Measurements from ENCODE around the gene PPP1R9B.

PPP1R9B gene

DNA sequence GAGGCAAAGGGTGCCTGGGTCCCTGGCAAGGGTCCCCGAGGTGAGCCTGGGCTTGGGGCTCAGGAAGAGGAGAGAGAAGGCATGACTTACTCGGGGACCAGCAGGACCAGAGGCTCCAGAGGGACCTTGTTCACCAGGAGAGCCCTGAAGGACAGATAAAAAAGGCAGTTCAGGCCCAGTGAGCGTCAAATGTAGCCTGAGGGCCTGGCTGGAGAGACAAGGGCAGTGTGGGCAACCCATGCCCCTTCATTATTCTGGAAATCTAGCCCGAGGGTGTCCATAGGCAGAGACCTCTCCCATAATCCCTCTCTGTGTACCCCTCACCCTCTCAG is 36.9 kb upstream of the PPP1R9B start:
- no peak for DNase-seq (ENCODE audit: low spot score)

DNA sequence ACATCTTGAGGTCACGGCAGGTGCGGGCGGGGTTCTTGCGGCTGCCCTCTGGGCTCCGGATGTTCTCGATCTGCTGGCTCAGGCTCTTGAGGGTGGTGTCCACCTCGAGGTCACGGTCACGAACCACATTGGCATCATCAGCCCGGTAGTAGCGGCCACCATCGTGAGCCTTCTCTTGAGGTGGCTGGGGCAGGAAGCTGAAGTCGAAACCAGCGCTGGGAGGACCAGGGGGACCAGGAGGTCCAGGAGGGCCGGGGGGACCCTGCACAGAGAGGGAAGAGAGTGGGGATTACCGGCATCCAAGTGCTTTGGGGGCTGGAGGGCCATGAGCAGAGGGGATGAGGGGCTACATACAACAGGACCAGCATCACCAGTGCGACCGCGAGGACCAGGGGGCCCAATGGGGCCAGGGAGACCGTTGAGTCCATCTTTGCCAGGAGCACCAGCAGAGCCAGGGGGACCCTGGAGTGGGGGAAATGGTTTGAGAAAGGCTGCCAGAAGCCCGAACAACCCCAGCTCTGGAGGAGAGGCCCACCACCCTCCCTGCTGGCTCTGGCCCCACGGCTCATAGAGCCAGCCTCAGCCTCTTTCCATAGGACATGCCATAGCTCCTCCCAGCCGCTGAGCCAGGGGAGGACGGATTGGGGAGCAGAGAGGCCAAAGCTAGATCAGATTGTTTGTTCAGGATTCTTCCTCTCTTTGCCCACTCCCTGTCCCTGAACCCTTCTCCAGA is 36.4 kb upstream of the PPP1R9B start:
- no peak for DNase-seq (ENCODE audit: low spot score)

DNA sequence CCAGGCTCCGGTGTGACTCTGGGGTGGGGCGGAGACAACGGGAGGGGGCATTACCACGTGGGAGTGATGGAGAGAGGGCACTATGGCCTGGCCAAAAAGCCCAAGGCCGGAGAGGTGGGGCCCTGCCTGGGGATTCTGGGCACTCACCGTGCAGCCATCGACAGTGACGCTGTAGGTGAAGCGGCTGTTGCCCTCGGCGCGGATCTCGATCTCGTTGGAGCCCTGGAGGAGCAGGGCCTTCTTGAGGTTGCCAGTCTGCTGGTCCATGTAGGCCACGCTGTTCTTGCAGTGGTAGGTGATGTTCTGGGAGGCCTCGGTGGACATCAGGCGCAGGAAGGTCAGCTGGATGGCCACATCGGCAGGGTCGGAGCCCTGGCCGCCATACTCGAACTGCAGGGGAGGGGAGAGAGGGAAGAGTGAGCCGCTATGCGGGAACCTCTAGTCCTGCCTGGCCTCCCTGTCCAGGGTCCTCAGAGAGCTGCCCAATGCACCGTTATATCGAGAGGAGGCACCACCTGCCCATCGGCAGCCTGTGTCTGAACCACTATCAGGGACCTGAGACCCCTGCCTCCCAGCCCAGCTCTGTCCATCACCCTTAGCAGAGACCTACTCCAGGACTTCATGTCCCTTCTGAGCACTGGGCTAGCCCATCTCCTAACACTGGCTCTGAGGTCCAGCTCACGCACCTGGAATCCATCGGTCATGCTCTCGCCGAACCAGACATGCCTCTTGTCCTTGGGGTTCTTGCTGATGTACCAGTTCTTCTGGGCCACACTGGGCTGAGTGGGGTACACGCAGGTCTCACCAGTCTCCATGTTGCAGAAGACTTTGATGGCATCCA is 35.4 kb upstream of the PPP1R9B start:
- no peak for DNase-seq (ENCODE audit: low spot score)

DNA sequence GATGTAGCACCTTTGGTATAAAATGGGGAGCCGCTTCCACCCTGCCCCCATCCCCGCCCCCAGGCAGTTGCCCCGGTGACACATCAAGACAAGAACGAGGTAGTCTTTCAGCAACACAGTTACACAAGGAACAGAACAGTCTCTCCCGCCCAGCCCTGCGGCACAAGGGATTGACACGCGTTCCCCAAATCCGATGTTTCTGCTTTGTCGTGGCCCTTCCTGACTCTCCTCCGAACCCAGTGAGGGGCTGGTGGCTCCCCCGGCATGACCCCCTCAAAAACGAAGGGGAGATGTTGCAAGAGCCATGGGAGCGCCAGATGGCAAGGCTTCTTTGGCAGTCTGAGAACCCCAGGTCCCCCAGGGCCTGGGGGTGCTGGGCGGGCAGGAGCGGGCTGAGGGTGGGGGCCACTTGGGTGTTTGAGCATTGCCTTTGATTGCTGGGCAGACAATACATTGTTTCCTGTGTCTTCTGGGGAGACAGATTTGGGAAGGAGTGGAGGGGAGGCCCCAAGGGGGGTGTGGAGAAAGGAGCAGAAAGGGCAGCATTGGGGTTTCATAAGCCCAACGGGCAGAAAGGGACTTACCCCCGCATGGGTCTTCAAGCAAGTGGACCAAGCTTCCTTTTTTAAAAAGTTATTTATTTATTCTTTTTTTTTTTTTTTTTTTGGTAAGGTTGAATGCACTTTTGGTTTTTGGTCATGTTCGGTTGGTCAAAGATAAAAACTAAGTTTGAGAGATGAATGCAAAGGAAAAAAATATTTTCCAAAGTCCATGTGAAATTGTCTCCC is 34.3 kb upstream of the PPP1R9B start:
- DNase-seq (ENCODE audit: low spot score), result no peak

DNA sequence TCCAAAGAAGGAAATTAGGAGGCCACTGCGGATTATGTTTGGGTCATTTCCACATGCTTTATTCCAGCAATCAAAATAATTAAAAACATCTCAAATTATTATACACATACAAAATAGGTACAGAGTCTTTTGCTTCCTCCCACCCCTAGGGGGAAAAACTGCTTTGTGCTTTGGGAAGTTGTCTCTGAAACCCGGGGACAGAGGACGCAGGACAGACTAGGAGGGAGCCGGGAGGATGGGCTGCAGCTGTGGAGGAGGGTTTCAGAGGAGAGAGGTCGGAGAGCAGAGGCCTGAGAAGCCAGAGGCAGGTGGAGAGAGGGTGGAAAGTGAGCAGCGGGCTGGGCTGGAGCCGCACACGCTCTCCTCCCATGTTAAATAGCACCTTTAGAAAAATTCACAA is 33.6 kb upstream of the PPP1R9B start:
- no peak for DNase-seq (ENCODE audit: low spot score)

DNA sequence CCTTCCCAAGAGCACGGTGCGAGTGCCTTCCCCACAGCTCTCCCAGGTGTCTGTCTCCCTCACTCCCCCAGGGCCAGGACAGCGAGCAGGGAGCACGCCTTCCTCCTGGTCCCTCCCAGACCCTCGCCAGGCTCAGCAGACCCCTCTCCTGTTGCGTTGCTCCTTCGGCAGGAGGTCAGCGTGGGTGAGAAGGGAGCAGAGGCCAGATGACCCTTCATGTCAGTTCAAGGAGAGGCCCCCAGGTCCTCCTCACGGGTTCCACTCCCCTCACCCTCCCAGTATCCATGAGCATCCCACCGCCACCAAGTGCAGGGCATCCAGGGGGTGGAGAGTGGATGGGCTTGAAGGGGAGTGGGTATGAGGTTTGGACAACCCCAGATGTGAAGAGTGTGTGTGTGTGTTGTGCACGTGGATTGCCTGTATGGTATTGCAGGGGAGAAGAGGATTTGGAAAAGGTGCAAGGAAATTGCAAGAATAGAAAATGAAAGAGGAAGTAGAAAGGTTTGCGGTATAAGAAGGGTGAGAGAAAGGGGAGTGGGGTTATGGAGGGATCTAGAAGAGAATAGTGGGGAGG is 33.0 kb upstream of the PPP1R9B start:
- peak; percentile 37 for DNase-seq (ENCODE audit: low spot score)

DNA sequence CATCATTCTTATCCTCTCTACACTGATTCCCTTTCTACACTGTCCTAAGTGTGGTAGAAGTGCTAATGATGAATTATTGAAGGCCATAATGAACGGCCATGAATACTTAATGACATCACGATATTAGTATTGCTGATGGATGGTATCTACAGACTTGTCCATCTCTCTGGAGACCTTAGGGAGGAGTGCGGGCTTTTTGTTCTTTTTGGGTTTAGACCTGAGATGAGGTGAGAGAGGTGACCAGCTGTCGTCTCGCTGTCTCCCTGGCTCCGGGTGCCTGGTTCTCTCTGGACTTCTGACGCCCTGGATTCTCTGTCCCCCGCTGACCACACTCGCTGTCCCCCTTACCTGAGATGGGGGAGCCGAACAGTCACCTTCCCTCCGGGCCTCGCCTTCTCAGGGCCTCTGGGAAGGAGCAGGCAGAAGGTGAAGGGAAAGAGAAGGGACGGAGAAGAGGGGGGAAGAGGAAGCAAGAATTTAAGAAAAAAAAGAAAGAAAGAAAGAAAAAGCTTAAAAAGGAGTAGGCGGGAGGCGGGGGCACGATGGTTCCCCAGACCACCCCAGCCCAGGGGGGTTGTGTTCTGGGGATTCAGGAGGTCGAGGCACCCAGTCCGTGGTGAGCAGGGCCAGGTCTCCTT is 32.4 kb upstream of the PPP1R9B start:
- DNase-seq (ENCODE audit: low spot score), result no peak

DNA sequence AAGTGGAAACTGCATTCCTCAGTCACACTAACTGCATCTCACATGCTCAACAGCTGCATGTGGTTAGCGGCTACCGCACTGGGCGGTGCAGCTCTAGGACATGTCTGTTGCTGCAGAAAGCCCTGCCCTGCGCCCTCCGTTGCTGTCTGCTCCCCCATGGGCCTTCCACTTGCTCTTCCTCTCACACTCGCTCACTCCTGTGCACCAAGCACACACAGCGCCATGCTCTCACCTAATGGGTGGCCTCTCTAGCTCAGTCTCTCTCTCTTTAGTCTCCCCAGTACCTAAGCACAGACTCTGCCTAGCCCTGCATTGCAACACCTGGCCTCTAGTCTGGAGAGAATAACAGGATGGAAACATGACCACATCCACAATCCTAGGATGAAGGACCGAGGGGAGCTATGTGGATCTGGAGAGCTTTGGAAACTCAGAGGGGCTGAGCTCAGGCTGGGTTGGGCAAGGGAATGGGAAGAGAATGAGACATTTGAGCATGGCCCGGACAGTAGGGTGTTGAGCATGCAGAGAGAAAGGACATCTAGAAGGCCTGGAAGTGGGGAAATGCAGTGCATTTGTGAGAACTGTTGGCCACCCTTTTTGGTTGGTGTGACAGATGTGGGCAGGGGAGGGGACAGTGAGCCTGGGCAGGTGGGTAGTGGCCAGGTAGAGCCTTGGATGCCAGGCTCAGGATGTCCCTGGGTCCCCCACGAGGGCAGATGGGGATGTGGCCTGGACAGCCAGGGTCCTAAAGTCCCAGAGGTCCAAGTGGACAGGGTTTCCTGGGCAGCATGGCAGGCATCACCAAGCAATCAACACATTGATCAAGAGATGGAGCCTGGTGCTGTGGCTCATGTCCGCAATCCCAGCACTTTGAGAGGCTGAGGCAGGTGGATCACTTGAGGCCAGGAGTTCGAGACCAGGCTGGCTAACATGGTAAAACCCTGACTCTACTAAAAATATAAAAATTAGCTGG is 31.4 kb upstream of the PPP1R9B start:
- DNase-seq (ENCODE audit: low spot score), result no peak

DNA sequence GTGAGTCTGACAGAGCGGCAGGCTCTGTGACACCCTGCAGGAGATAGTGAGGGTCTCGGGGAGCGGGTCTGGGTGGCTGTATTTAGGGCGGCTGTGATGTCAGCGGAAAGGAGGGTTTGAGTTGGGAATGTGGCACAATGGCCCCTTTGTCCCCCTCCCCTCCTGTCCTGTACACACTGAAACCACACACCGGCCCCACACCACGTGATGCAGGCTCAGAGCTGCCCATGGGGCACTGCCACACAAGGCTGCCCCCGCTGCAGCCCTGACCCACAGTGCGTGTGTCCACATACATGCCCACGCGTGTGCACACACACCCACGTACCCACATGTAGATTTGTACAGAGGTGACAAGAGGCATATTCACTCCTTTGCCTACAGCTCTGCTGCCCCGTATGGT is 30.7 kb upstream of the PPP1R9B start:
- DNase-seq (ENCODE audit: low spot score), result no peak

DNA sequence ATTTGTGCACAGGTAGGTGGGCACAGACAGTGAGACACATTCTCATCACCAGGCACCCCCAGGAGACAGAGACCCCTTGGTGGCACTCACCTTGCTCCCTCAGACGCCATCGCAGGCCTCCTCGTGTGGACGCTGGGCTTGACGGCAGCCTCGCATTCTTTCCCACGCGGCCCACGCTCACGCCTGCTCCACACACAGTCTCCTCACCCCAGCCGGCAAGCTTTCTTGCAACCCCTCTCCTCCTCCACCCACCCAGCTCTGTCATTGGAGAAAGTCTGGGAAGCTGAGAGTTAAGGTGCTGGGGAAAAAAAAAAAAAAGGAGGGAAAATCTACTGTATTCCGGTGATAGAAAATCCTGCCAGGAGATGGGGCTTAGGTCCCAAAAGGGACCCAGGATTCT is 30.1 kb upstream of the PPP1R9B start:
- no peak for DNase-seq (ENCODE audit: low spot score)

DNA sequence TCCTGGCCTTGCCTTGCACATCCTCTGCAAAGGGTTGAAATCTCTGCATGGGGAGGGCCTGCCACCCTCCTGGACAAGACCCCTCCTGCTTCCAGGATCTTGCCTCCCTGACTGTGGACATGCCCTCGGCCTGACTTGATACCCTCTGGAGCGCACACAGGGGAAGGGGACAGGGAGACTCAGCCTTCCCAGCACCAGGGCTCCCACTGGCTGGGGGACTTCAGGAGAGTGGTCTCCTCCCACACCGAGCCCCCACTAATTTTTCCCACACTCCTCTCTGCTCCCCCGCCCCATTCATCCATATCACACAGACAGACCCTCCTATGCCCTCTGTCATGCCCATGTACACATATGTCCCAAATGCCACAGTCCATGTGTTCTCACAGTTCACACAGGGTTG is 29.6 kb upstream of the PPP1R9B start:
- DNase-seq (ENCODE audit: low spot score), result no peak

DNA sequence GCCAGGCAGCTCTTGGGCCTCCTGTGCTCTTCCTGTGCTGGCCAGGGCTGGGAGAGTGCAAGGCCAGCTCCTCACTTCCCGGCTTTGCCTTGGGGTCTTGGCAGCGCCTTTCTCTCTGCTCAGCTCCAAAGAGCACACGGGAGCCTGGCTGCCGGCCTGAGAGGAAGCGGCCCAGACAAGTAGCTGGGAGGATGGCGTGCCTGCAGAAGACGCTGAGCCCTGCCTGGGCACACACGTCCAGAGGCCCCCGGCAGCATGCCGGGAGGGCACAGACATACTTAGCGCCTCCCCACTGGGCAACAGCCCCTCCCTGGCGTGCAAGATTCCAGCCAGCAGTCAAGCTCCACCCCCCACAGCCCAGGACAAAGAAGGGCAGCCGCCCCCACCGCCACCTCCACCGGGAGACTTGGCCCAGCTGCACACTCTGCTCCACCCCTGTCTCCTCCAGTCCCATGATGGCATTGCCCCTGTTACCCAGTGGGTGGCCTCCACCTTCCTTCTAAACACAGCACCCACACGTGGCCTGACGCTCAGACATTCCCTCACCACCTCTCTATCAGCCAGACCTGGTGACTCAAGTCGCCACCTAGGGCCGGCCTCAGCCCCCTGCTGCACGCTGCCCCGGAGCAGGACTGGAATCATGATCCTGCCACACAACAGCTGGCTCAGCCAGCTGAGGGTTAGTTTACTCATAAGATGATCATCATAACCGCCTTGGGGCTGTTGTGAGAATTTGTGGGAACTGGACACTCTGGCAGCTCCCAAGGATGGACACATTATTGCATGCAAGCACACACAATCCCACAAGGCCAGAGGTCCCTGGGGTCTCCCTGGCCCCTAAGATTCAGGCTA is 27.7 kb upstream of the PPP1R9B start:
- peak; percentile 78 for DNase-seq (ENCODE audit: low spot score)

DNA sequence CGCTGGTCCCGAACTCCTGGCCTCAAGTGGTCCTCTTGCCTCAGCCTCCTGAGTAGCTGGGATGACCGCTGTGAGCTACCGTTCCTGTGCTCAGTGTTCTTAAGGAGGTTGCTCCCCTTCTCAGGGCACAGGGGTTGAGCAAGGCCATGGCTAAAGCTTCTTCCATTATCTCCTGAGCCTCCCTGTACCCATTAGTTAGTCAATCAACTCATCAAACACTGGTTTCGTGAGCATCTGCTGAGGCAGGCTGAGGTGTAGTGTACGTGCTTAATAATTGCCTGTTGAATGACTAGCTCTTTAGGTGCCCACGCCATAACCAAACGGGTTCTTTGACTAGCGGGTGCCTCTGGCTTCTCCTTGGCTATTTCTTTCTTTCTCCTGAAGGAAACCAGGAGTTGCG is 27.0 kb upstream of the PPP1R9B start:
- DNase-seq (ENCODE audit: low spot score), result no peak

DNA sequence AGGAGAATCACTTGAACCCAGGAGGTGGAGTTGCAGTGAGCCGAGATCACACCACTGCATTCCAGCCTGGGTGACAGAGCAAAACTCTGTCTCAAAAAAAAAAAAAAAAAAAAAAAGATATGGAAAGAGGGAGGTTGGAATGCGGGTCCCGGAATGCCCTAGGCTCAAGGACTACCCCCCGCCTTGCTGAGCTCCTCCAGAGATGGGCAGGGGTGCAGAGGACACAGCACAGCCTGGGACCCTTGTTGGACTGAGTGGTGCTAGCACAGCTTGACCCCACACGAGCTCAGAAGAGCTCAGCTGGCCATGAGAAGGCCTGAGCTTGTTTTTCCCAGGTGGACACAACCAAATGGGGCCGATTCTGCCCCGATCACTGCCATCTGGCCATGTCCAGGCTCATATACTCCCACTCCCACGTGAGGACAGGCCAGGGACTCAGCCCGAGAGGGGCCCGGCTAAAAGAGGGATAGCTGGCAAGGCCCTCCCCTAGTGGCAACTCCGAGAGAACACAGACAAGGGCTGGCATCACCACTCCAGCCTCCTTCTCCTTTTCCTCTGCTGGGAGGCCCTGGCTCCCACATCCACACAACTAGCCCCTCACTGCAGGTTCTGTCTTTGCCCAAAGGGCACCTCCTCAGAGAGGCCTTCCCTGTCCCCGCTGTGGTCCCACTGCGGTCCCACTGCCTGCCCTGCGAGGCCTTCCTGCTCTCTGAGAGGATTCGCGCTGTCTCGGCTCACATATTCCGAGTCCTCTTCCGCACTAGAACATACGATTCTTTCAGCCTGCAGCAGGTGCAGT is 26.3 kb upstream of the PPP1R9B start:
- no peak for DNase-seq (ENCODE audit: low spot score)

DNA sequence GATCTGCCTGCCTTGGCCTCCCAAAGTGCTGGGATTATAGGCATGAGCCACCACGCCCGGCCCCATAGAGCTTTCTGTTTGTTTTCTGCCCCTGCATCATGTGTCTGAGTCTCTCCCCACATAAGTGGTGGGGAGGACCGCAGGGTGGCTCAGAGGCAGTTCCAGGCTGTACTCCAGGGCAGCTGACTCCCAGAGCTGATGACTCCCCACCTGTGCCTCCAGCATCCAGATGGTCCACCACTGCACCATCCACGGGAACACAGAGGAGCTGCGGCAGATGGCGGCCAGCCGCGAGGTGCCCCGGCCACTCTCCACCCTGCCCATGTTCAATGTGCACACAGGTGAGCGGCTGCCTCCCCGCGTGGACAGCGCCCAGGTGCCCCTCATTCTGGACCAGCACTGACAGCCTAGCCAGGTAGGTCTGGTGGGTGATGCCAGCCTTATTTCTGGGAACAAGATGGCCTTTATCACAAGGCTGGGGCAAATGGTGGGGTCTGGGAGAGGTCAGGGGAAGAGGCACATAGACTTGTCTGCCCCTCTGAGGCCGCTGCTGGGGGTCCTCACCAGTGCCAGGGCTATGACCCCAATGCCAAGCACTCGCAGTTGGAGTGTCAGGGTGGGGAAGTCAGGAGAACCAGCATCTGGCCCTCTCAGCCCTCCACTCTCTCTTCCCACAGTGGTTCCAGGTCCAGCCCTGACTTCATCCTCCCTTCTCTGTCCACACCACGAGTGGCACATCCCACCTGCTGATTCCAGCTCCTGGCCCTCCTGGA is 24.7 kb upstream of the PPP1R9B start:
- DNase-seq (ENCODE audit: low spot score), result no peak

DNA sequence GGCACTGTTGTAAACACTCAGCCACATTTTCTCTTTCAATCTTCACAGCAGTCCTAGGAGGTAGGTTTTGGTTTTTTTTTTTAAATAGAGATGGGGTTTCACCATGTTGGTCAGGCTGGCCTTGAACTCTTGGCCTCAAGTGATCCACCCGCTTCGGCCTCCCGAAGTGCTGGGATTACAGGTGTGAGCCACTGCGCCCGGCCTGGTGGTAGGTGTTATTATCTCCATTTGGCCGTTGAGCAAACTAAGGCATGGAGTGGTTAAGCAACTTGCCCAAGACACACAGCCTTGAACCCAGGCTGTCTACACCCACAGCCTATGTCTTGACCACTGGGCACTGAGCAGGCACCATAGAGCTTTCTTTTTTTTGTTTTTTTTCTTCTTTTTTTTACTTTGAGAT is 24.0 kb upstream of the PPP1R9B start:
- no peak for DNase-seq (ENCODE audit: low spot score)

DNA sequence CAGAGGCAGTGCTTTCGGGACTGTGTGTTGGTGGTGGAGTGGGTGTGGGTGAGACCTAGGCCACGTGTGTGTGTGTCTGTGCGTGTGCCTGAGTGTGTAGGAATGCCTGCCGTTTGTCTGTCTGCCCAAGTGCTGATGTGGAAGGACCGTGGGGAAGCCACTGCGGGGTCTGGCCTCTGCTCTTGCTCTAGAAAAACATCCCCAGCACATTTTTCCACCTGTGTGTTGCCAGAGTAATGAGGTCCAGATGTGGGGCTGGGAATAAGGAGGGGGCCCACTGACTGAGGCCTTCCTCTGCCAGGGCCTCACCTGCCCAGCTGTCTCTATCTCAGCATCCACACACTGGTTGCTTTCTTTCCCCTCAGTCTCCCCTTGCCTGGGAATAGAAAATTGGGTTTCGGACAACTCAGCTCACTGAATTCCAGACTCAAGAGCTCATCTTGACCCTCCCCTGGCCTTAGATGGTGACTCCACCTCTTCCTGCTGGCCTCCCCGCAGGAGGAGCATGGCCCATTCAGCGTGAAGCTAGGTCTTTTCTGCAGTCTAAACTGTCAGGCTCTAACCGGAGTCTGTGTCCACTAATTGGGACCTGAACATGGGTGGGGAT is 23.0 kb upstream of the PPP1R9B start:
- DNase-seq (ENCODE audit: low spot score), result no peak

DNA sequence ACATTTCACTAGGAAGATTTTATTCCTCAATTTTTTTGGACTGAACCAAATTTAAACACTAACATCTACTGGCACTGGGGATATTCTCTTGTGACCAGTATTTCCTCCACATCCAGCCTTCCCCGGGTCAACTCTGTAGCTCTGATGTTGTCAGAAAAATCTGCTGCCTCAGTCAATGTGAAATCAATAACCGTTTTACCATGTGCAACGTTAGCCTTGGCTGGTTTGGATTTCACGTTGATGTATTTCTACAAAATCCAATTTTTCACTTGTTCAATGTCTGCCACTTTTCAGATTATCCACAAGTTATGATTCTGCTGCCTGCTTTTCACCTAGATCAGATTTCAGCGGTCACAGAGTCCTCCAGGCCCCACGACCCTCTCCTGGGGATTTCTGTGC is 22.5 kb upstream of the PPP1R9B start:
- DNase-seq (ENCODE audit: low spot score), result no peak
